Measurements from ENCODE around the gene ZDHHC7.

- TF ChIP-seq CTCF (IDR thresholded peaks at IDR 0.05) (no peak), EP300 (IDR thresholded peaks at IDR 0.05) (no peak)
Measured at GRCh38 chr16:84943620-84944019, 67.7 kb downstream of the ZDHHC7 start.

Measured in gastroesophageal sphincter (tissue), 3 donors.